HepG2 (cell line): ENCODE measurements around the gene TOGARAM1. TPM values are rescaled to one million over a fixed set of nuclear protein-coding genes. Genes with fewer than 3 reads are reported as not detected.

Experiments used
- MTF2 ChIP-seq: sonication (generic); formaldehyde crosslinking; IDR thresholded peaks from 2 replicates; pipeline ENCODE4 v1.5.0; 2020; ENCODE audit warnings: missing genetic modification reagents, borderline replicate concordance
- NFAT5 ChIP-seq: sonication (generic); formaldehyde crosslinking; IDR thresholded peaks from 2 replicates; pipeline ENCODE4 v1.4.0; 2020; ENCODE audit warnings: missing genetic modification reagents
- PRPF4 ChIP-seq: fragments of 200-400 bp; formaldehyde crosslinking; IDR thresholded peaks from 2 replicates; pipeline ENCODE4 v1.6.1; 2016; ENCODE audit warnings: low read length, low read depth; ENCODE audit not compliant: poor library complexity, severe bottlenecking
- SP2 ChIP-seq: sonication (generic); formaldehyde crosslinking; IDR thresholded peaks from 2 replicates; pipeline ENCODE4 v1.5.1; 2020; ENCODE audit warnings: mild to moderate bottlenecking, missing genetic modification reagents
- SSRP1 ChIP-seq: IDR thresholded peaks from 2 replicates; pipeline ENCODE4 v1.6.1; 2016; ENCODE audit warnings: control low read depth
- YEATS4 ChIP-seq: sonication (generic); formaldehyde crosslinking; IDR thresholded peaks from 2 replicates; pipeline ENCODE4 v1.4.0; 2020; ENCODE audit warnings: missing genetic modification reagents, borderline replicate concordance
- ZBTB14 ChIP-seq: sonication (generic); formaldehyde crosslinking; IDR thresholded peaks from 2 replicates; pipeline ENCODE4 v1.4.0; 2020; ENCODE audit warnings: missing genetic modification reagents
- ZFP91 ChIP-seq: sonication (generic); formaldehyde crosslinking; IDR thresholded peaks from 2 replicates; pipeline ENCODE4 v1.9.0; 2022; ENCODE audit warnings: missing genetic modification reagents, mild to moderate bottlenecking, borderline replicate concordance
- ZNF136 ChIP-seq: sonication (generic); formaldehyde crosslinking; IDR thresholded peaks from 2 replicates; pipeline ENCODE4 v1.8.1; 2022; ENCODE audit warnings: low read depth, mild to moderate bottlenecking, moderate library complexity, missing genetic modification reagents
- ZNF660 ChIP-seq: sonication (generic); formaldehyde crosslinking; IDR thresholded peaks from 2 replicates; pipeline ENCODE4 v1.5.1; 2020; ENCODE audit warnings: mild to moderate bottlenecking, low read depth, missing genetic modification reagents, borderline replicate concordance
- ZNF747 ChIP-seq: sonication (generic); formaldehyde crosslinking; IDR thresholded peaks from 2 replicates; pipeline ENCODE4 v1.8.1; 2023; ENCODE audit warnings: missing genetic modification reagents, mild to moderate bottlenecking, borderline replicate concordance
- ZUFSP ChIP-seq: sonication (generic); formaldehyde crosslinking; IDR thresholded peaks from 2 replicates; pipeline ENCODE4 v1.9.0; 2021; ENCODE audit warnings: missing genetic modification reagents, mild to moderate bottlenecking, borderline replicate concordance
- polyA plus RNA-seq, 8 experiments: library from polyadenylated mRNA; depleted of rRNA in 3 of 8; stranded (reverse) in 7 of 8; unstranded in 1 of 8; fragments of >200 nt; fragmentation: Illumina TruSeq in 4 of 8; extraction: Trizol in 4 of 8; gene quantifications; 2 replicates each; pipeline versions ENCODE4 v1.2.1 to v1.2.3, GENCODE V29; 2011 to 2016; ENCODE audit warnings: low read depth in 4 of 8, missing spikeins in 1 of 8, mixed read lengths in 1 of 8; ENCODE audit not compliant: insufficient read depth in 1 of 8
- total RNA-seq, 5 experiments: library from RNA; depleted of rRNA; stranded (reverse); fragments of >200 nt; fragmentation: Illumina TruSeq; extraction: Trizol; gene quantifications; 2 replicates each; pipeline ENCODE4 v1.2.3, GENCODE V29; 2016; ENCODE audit warnings: low read depth in 1 of 5
- TF ChIP-seq, protein P1 (sequence below): sonication (generic); formaldehyde crosslinking; IDR thresholded peaks from 2 replicates; pipeline ENCODE4 v1.9.0; 2022; ENCODE audit warnings: low read depth, missing genetic modification reagents

Gene TOGARAM1
- total and polyA plus RNA-seq, 2 of the 13 experiments (the other 11 are each of a cell fraction or from before 2014, with no cell fraction given): 5.6 to 9.8 TPM

DNA sequence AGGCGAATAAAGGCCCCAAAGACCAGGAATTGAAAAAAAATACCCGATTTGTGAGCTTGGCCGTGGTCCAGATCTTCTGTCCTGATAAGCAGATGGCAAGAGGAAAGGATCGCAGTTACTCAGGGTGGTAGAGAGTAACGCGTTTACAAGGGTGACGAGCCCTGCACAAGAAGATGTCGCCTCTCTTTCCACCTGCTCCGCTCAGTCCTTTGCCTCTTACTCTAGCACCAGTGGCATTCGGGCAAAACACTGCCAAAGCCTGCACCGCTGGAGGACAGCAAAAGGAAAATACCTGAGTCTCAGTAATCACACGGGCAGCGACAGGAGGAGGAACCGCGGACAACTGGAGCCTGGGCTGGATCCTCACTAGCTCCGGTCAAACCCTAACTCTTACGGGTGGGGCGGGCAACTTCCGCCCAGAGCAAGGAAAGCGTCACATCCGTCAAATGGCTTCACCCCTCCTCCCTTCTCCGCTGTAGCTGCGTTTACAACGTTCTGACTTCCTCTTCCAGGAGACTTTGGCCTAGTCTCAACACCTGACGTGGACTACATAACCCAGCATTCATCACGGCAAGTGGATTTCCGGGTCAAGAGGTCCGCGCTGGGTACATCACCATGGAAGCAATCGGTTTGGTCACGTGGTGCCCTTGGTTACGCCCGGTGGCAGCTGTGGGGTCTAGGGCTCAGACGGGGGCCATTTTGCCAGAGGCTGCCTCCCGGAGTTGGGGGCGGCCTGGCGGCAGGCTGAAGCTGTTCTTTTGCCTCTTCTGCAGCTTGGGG, at the start of gene TOGARAM1, which contains the start of gene KLHL28 (continued):
- TF ChIP-seq NFAT5 (no peak), ZBTB14 (CRISPR knock-in tag) (no peak), SP2 (CRISPR knock-in tag) (peak; percentile 57; the same call in 1 of the 2 replicates), ZNF136 (no peak; the same call in 1 of the 2 replicates), ZUFSP (CRISPR knock-in tag) (no peak), ZNF747 (CRISPR knock-in tag) (peak; percentile 76; the same call in 1 of the 2 replicates), ZNF660 (CRISPR knock-in tag) (no peak), YEATS4 (peak; percentile 41; the same call in 1 of the 2 replicates), MTF2 (no peak), PRPF4 (no peak), ZFP91 (peak; percentile 70; the same call in 1 of the 2 replicates), SSRP1 (no peak; the same call in 1 of the 2 replicates)
- TF ChIP-seq, protein P1, sequence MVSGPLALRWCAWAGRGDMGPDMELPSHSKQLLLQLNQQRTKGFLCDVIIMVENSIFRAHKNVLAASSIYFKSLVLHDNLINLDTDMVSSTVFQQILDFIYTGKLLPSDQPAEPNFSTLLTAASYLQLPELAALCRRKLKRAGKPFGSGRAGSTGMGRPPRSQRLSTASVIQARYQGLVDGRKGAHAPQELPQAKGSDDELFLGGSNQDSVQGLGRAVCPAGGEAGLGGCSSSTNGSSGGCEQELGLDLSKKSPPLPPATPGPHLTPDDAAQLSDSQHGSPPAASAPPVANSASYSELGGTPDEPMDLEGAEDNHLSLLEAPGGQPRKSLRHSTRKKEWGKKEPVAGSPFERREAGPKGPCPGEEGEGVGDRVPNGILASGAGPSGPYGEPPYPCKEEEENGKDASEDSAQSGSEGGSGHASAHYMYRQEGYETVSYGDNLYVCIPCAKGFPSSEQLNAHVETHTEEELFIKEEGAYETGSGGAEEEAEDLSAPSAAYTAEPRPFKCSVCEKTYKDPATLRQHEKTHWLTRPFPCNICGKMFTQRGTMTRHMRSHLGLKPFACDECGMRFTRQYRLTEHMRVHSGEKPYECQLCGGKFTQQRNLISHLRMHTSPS (CRISPR knock-in tag): no peak
